ENCODE measurements around the gene GP2.

Gene GP2
- total RNA-seq: 0 reads per million in 2 donors

DNA sequence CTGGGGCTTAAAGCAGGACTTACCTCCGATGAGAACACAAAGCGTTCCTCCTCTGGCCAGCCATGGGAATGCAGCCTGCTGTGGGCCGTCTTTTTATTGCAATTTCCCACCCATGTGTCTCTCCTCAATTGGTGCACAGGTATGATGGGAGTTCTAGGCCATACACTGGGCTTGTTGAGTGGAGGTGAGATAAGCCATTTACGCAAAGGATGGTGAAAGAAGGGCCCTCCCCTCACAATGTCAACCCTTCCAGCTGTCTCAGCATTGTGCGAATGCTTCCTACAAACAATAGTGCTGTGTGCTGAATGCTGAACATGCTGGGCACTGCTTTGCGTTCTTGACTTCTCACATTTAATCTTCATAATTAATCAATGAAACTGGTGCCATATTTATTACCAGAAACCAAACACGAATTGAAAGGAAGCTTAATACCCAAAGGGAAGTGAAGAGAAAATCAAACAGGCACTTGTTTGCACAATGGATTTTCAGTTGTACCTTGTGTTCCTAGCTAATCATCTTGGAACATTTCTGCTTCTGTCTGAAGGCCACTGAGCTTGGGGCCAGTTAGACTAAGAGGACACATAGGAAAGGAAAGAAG, at the start of gene GP2:
GP2 (minus strand) TSS at position 70 of the 598 bp plus-strand sequence. CDS start 1,082 bp downstream, outside the sequence.
- DNase-seq: no peak

DNA sequence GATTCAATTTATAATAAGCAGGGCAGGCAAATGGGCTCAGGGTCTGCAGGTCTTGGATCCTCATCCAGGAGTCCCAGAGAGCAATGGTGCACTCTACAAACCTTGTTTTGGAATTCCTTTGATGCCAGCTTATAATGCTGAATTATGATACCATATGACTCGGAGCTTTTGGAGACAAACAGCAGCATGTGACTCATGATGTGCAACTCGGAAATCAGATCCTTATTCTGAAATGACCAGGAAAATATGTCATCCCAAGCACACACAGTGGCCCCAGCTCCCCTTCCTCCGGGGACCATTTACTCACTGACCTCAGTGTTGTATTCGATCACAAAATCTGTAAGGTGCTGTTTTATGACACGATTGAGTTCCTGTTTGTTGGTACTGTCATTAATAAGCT, 45.4 kb upstream of the GP2 start:
- DNase-seq: no peak

DNA sequence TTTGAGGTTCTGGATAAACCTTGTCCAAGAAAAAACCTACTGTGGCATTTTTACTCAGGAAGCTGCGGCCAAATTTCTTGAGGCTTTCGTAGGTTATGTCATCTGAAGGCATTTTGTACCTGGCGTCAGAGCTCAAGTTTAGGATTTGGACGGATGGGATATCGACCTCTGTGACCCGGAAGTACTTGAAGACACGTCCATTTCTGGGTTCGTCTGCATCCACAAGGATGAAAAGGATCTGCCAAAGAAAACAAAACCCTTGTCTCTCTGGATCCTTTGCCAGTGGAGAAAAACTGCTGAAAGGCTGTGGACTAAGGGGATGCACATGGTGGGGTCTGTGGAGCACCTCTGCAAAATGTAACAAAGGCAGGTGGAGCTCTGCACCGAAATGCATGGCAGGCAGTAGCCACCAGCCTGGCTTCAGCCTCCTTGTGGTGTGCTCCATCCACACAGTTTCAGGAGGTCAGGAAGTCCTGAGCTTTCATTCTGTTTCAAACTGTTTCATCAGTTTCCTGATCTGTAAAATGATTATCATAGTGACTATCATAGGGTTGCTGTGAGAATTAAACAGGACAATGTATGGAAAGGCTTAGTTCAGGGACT, 42.2 kb upstream of the GP2 start:
- no peak for DNase-seq

DNA sequence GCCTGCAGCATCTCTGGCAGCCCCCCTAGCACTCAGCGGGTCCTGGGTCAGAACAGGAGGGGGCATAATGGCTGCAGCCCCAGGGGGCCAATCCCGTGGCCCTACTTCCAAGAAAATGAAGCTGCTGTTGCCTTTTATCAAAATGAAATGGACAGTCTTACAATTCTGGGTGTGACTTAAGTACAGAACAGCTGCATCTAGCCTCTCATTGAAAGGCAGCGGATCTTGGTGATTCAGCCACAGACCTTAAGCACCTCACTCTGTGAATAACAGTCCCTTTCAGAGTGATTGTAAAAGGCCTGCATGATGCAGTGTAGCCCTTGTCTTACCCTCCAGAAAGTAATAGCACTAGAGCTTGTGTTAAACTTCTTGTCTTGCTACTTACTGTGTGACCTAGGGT, 36.7 kb upstream of the GP2 start:
- DNase-seq: no peak

DNA sequence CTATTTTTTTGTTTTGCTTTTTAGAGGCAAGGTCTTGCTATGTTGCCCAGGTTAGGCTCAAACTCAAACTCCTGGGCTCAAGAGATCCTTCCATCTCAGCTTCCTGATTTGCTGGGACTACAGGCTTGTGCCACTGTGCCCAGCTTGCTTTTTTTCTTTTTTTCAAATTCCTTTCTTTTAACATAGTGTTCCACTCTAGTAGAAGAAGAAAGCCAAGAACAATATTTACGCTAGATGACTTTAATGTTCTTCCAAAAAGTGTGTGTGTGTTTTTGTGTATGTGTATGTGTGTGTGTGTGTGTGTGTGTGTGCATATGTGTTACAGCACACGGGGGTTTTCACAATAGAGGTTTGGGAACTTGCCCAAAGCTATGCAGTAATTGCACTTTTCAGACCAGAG, 35.9 kb upstream of the GP2 start:
- no peak for DNase-seq

DNA sequence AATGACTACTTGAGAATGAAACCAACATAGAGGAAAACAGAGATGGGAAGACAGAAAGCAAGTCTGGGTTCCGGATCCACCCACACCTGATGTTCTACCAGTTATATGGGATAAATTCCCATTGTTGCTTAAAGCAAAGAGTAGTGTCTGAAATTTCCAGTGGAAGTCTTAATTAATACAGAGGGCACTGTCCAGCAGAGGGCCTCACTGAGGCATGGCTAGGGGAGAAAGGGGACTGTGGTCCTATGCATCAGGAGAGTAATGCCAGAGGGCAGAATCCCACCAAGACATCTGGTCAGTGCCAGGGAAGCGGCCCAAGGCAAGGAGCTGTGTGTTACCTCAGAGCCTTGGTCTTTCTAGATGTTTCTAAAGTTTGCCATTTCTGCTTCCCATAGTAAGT, 32.7 kb upstream of the GP2 start:
- no peak for DNase-seq

DNA sequence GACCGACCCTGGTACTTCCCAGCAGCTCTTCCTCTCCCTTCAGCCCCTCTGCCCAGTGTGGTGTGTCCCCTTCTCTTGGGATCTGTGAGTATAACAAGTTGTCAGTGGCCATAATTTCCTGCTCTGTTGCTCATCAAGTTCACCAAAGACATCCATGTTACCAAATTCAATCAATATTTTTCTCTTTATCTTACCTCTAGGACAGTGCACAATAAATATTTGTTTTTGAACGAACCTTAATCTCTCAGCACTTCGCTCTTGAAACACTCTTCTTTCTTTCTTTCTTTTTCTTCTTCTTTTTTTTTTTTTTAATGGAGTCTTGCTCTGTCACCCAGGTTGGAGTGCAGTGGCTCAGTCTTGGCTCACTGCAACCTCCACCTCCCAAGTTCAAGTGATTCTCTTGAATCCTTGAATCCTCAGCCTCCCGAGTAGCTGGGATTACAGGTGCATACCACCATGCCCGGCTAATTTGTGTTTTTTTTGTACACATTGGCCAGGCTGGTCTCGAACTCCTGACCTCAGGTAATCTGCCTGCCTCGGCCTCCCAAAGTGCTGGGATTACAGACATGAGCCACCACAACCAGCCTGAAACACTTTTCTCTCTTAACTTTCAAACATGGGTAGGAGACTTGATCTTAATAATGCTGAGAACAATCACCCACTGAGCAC, 27.9 kb upstream of the GP2 start:
- DNase-seq: no peak

DNA sequence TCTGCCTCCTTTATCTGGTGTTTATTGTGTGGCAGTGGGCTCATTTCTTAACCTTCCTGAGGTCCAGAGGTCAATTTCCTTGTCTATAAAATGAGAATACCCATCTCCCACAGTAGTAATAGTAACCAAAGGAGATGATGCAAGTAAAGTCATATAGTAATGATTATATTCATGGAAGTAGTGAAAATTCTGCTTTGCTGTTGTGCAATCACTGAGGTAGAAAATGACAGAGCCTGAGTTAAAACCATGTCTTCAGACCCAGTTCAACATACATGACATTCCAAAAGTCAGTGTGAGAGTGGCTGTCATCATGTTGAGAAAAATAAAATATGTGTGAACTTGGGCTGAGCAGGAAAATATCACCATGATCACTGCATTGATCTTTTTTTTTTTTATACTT, 26.1 kb upstream of the GP2 start:
- no peak for DNase-seq

DNA sequence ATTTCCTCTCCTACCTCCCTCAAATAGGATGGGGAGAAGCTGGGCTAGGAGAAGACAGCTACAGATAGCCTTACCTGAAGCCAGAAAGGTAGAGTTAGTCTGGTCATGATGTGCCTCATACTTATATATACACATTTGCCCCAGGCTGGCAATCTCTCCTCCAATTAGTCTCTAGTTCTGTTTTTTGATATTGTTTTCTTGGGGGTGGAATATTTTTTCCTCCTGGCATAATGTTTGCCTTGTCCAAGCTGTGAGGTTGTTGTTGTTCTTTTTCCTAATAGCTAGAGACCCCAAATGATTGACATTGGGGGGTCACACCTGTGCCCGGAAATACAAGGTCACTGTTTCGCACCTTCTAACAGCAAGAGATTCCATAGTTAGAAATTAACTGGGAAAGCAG, 25.3 kb upstream of the GP2 start, which contains the start of gene UMOD:
UMOD (minus strand) TSS at position 101 of the 400 bp plus-strand sequence. CDS start 1,978 bp downstream, outside the sequence.
- DNase-seq: no peak

DNA sequence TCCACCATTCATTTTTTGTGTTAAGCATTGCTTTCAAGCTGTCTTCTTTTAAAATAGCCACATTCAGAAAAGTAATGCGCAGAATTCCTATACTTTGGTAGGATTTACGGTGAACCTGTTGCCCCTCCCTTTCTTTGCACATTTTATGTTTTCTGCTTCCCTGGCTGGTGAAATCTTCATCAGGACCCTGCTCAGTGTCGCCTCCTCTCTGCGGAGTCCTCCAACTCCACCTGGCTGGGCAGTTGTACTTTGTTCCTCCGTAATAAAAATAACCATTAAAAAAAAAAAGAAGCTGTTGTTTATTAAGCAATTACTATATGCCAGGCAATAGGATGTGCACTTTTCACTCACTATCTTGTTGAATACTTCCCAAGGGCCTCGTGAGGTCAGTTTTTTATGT, 22.3 kb upstream of the GP2 start:
- no peak for DNase-seq

DNA sequence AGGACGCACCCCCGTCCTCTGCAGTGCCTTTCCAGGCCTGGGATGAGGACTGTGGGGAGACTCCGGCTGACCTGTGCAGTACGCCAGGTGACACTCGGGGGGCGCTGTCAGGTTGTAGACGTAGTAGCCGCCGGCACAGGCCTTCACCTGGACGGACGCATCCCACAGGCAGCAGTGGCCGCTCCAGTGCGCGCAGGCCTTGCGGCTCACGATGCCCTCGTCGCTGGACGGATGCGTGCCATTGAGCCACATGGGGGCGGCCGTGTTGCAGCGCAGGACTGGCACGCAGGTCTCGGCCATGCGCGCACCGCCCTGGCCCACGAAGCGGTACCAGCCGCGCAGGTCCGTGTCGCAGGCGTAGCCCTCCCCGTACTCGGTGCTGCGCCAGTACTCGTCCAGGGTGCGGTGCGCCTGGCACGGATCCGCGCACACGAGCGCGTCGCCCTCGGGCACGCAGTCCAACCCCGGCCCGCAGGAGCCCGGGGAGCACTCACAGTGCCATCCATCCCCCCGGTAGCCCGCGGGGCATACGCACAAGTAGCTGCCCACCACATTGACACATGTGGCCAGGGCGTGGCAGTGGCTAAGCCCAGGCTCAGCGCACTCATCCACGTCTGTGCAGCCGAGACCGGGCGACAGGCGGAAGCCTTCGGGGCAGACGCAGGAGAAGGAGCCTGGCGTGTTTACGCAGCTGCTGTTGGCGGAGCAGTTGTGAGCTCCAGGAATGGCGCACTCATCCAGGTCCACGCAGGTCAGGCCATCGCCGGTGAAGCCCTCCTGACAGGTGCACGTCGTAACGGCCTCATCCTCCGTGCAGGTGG, 21.3 kb upstream of the GP2 start:
- DNase-seq: no peak

DNA sequence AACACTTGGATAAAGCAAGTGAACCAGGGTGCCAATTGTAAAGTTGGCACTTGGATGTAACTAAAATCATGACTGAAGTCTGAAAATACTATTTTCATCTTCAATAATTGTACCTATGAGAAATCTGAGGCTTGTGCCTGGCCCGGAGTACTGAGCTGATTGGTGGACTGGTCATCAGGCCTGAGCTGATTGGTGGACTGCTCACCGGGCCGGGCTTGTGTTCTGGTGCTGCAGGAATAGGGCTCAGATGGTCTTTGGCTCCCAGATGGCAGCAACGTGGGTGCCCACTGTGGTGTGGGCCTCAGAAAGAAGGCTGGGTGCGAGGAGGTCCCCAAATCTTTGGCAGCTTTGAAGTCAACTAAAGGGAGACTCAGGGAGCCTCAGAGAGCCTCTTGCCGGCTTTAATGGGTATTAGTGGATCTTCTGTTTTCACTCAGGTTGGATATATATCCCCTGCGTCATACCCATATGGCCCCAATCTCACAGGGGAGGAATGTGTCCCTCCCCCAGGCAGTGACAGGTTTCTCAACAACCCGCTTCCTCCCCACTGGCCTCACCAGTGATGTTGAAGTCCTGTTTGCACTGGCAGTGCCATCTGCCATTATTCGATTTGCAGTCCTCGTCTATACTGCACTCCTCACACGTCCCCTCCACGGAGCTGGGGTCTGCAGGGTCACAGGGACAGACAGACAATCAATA, 20.5 kb upstream of the GP2 start:
- no peak for DNase-seq

DNA sequence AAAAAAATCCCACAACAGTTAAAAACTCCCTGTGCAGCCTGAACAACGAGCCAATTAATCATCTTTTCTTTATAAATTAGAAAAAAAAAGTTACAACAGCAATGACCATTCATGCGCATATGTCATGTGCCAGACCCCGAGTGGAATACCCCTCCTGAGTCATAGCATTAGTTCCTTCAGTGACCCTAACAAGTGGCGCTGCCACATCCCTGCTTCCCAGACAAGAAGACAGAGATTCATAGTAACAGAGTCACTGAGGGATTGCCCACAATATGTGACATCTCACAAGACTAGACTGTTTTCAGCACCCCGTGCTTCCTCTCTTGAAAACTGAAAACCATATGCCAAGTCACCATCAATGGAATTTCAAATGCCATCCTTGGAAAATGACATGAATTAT, 17.3 kb upstream of the GP2 start:
- no peak for DNase-seq

DNA sequence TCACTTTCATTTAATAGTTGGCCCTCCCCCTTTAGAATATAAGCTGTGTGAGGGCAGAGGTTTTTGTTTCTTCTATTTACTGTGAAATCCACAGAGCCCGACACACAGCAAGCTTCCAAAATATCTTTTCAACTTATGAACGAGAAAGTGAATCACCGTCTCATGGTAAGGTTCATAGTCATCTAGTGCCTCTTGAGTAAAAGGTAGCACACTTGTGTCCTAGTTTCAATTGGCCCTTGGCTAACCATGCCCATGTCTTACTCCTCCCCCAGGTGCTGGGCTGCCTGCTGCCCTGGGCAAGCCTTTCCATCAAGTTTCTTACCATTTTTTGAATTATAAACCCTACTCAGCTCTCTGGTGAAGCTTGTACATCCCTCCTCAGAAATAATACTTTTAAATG, 12.4 kb upstream of the GP2 start:
- no peak for DNase-seq

DNA sequence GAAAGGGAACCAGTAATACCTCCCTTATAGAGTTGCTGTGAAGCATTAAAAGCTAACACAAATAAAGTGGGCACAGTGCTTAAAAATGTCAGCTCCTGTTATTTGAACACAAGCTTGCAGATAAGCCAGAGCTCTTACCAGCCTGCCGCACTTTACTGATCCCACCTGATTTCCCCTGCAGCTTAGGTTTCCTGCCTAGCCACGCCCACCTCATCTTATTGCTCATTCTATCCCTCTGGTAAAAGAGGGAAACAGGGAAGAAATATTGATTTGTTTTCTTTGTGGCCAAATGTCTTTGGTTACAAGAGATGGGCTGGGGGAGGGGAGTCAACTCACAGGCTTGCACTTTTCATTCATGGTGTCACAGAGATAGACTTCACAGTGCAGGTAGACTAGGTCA, 9.6 kb upstream of the GP2 start:
- DNase-seq: no peak

DNA sequence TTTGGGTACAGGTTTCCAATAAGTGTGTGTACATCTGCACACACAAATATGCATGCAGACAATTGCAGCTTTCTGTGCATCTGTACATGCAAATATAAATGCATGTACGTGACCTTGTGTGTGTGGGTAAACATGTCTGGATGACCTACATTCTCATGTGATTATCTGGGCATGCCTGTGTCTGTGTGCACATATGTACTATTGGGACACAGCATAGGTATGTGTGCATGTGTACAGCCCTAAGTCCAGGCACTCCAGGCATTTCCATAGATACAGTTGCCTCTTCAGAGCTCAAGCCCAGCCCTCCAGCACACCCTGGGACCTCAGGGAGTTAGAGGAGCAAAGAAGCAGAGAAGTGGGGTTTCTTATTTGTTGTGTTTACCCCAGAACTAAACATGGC, 7.1 kb upstream of the GP2 start:
- DNase-seq: no peak

DNA sequence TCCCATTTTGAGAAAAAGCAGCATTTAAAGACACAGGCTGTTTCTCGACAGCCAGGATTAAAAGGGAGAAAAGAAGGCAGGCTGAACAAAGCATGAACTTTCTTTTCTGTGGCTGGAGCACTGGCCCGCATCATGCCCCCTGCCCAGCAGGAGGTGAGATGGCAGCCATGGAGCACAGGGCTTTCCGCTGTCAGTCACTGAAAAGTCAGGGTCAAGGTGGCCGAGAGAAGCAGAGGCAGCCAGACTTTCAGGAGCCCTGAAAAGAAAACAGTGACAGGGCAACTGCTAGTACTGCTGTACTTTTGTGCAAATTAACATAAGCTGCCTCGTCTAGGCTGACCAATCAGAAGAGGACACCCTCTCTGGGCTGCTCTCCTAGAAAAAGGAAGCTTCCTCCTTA, 5.8 kb upstream of the GP2 start:
- no peak for DNase-seq

DNA sequence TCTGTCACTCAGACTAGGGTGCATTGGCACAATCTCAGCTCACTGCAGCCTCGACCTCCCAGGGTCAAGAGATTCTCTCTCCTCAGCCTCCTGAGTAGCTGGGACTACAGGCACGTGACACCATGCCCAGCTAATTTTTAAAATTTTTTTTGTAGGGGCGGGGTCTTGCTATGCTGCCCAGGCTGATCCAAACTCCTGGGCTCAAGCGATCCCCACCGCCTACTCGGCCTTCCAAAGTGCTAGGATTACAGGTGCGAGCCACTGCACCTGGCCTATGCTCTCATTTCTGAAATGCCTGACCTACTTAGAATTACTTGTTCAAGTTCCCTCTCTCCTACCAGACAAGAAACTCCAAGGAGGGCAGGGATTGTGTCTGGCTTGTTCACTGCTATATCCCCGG, 5.1 kb upstream of the GP2 start:
- no peak for DNase-seq

DNA sequence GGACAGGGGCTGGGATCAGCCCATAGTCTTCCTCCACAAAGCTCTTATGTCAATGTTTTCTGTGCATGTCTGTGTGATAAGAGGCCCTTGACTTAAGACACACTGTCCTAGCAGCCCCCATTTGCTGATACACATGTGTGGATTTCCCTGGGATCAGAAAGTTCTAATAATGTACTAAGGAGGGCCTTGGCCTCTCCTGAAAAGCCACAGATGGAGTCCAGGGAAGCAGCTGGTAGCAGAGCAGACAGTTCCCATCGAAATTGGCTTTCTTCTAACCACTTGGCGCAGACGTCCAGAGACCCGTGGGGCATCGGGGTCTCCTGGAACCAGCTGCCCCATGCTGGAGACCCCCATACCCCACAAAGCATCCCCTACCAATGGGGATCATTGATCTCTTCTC, 4.3 kb upstream of the GP2 start:
- no peak for DNase-seq

DNA sequence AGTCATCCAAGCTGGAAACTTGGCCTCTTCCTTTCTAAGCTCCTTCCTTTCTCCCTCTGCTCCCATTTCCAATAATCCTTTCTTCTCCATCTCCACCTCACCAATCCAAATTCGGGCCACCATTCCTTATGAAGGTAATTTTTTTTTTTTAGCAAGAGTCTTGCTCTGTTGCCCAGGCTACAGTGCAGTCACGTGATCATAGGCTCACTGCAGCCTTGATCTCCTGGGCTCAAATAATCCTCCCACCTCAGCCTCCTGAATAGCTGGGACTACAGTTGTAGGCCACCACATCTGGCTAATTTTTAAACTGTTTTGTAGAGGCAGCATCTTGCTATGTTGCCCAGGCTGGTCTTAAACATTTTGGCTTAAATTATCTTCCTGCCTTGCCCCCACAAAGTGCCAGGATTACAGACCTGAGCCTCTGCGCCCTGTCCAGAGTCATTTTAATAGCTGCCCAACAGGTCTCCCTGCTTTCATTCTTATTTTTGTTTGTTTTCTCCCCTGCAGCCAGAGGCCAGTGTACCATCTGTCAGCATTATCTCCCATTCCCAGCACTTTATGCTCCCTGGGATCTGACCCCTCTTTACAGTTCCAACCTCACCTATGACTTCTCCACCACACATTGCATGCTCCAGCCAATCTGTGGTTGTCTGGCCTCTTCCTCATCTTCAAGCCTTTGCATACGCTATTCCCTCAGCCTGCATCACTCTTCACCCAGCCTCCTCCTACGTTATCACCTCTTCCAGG, 2.3 kb upstream of the GP2 start:
- no peak for DNase-seq

DNA sequence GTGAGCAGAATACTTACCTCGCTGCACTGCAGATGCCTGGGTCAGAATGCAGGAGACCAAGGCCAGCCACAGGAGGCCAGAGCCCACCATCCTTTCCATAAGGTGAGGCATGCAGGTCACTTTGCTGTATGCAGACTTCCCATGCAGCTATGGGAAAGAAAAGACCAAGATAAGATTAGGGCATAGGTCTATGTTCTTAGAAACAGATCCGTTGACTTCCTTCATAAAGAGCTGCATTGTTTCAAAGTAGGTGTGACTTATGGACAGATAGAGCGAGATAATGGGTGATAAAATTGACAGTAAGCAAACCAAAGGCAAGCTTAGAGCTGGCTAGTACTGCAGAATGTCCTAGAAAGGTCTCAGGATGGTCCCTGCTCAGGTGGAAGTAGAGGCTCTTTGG, 992 bp downstream of the GP2 start:
- no peak for DNase-seq

DNA sequence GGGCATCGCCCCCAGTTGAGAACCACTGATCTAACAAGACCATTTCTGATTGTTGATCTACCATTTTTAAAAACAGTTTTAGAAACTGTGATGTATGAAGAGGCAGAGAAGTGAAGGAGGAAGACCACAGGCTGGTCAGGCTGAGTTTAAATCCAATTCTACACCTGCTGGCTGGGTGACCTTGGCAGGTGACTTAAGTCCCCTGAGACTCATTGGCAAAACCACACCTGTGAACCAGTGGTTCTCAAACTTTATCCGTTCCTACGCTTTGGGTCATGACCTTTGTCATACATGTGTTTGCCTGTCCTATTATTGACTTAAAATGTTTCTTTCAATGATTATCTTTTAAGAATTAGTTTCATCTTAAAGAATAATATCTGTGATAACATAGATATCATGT, 2.3 kb downstream of the GP2 start:
- DNase-seq: no peak
